ENCODE results near the gene RPRML. TPM values are rescaled to one million over a fixed set of nuclear protein-coding genes. Genes with fewer than 3 reads are reported as not detected.

Gene RPRML
- total RNA-seq, 1 experiment from 2014 or later: 1.3 TPM

- no peaks in the 10 kb centered on the region for H3K79me2 ChIP-seq (ENCODE audit: insufficient read depth, low read length)
- H3K23me2 ChIP-seq (ENCODE audit: insufficient read length, low read depth, low read length, poor library complexity, severe bottlenecking): peaks cover 4% of the 10 kb centered on the region
- H3K9ac ChIP-seq (ENCODE audit: extremely low read depth, insufficient read length, low read length): no peak overlapping the region
- TF ChIP-seq, protein P1, sequence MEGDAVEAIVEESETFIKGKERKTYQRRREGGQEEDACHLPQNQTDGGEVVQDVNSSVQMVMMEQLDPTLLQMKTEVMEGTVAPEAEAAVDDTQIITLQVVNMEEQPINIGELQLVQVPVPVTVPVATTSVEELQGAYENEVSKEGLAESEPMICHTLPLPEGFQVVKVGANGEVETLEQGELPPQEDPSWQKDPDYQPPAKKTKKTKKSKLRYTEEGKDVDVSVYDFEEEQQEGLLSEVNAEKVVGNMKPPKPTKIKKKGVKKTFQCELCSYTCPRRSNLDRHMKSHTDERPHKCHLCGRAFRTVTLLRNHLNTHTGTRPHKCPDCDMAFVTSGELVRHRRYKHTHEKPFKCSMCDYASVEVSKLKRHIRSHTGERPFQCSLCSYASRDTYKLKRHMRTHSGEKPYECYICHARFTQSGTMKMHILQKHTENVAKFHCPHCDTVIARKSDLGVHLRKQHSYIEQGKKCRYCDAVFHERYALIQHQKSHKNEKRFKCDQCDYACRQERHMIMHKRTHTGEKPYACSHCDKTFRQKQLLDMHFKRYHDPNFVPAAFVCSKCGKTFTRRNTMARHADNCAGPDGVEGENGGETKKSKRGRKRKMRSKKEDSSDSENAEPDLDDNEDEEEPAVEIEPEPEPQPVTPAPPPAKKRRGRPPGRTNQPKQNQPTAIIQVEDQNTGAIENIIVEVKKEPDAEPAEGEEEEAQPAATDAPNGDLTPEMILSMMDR (conservative IDR thresholded peaks at IDR 0.05): no peak
- no peak overlapping the region for H3K4ac ChIP-seq (ENCODE audit: low read depth, low read length)
- no peak overlapping the region for H3K4me2 ChIP-seq (ENCODE audit: insufficient read depth, insufficient read length, low read length)
- no peaks in the 10 kb centered on the region for H3K9me3 ChIP-seq (ENCODE audit: control insufficient read depth, low read depth, low read length)
- no peak overlapping the region for H2BK15ac ChIP-seq (ENCODE audit: low read depth, low read length)
- no peak overlapping the region for H2AK5ac ChIP-seq (ENCODE audit: insufficient read length, low read length)
- no peak overlapping the region for H2BK20ac ChIP-seq (ENCODE audit: low read depth, low read length, poor library complexity, severe bottlenecking)
- H3K27me3 ChIP-seq (ENCODE audit: insufficient read depth, low read length): peaks cover 2% of the 10 kb centered on the region; the same call in 1 of the 2 replicates
- Mint-ChIP-seq H3K36me3 (ENCODE audit: insufficient read depth in 1 of 3, low read depth in 3 of 3) (no peaks in the 10 kb centered on the region; a peak in 1 of 7 replicates), H3K4me1 (peaks cover 11 to 26% of the 10 kb centered on the region in 2 experiments), H3K27ac (no peak overlapping the region), H3K9me3 (peaks cover 0 to 6% of the 10 kb centered on the region in 2 experiments; a peak in 1 of 5 replicates), H3K27me3 (ENCODE audit: low read depth) (peaks cover 60% of the 10 kb centered on the region), H3K4me3 (no peak overlapping the region)
- no peaks in the 10 kb centered on the region for H3K4me1 ChIP-seq (ENCODE audit: insufficient read depth, low read length)
- no peak overlapping the region for H2BK120ac ChIP-seq (ENCODE audit: low read depth, low read length, poor library complexity, severe bottlenecking)
- H2AFZ ChIP-seq (ENCODE audit: low read length): no peak overlapping the region
- no peaks in the 10 kb centered on the region for H3K79me1 ChIP-seq (ENCODE audit: insufficient read depth, low read depth, low read length, poor library complexity, severe bottlenecking)
- no peak overlapping the region for H3K56ac ChIP-seq (ENCODE audit: insufficient read length, low read depth, low read length)
- H3K27ac ChIP-seq (ENCODE audit: insufficient read length, low read depth, low read length): no peak overlapping the region
- no peak overlapping the region for H4K8ac ChIP-seq (replicated peaks; ENCODE audit: insufficient read length, low read depth, low read length)
- no peak overlapping the region for H3K14ac ChIP-seq (ENCODE audit: insufficient read depth, low read length)
- H2BK12ac ChIP-seq (ENCODE audit: insufficient read length, low read depth, low read length): no peak overlapping the region
- no peak overlapping the region for H4K91ac ChIP-seq (ENCODE audit: insufficient read length, low read depth, low read length)
- no peaks in the 10 kb centered on the region for H4K20me1 ChIP-seq (ENCODE audit: control insufficient read depth, insufficient read depth, insufficient read length)
- WGBS (ENCODE audit: extremely low coverage, insufficient read length, low lambda C conversion rate): no CpG with 5 or more reads among the region's 6 CpGs
- H4K5ac ChIP-seq (ENCODE audit: insufficient read length, low read depth, low read length): no peak overlapping the region
- H2BK5ac ChIP-seq (ENCODE audit: insufficient read length, low read length): no peak overlapping the region
- H3K18ac ChIP-seq (ENCODE audit: insufficient read length, low read depth, low read length): no peak overlapping the region
- no peak overlapping the region for H3T11ph ChIP-seq (ENCODE audit: low read length)
- no peak overlapping the region for H3K23ac ChIP-seq (ENCODE audit: insufficient read length, low read depth, low read length)
- peak; percentile 73 for DNase-seq
These were observed 4.7 kb upstream of the RPRML start for GRCh38 chr17:46983782-46984181.

All from H9 (cell line).